ENCODE measurements around the gene STARD3NL.

Gene STARD3NL

GRCh38 chr7:38185395-38186307 is 7.6 kb downstream of the STARD3NL start:
- no peak for DNase-seq (ENCODE audit: low read depth)

- no peak for DNase-seq (ENCODE audit: low read depth)
Measured at GRCh38 chr7:38186593-38187314, 8.7 kb downstream of the STARD3NL start.

- no peak for DNase-seq (ENCODE audit: low read depth)
Measured at GRCh38 chr7:38187794-38188440, 9.9 kb downstream of the STARD3NL start.

GRCh38 chr7:38189231-38189938 is 11.3 kb downstream of the STARD3NL start:
- DNase-seq (ENCODE audit: low read depth) = no peak

GRCh38 chr7:38190011-38190410 is 12.0 kb downstream of the STARD3NL start:
- no peak for DNase-seq (ENCODE audit: low read depth)

- DNase-seq (ENCODE audit: low read depth) = no peak
Measured at GRCh38 chr7:38191791-38192190, 13.7 kb downstream of the STARD3NL start.

GRCh38 chr7:38192327-38192726 is 14.3 kb downstream of the STARD3NL start:
- no peak for DNase-seq (ENCODE audit: low read depth)

GRCh38 chr7:38195804-38196595 is 18.0 kb downstream of the STARD3NL start:
- no peak for DNase-seq (ENCODE audit: low read depth)

- no peak for DNase-seq (ENCODE audit: low read depth)
Measured at GRCh38 chr7:38198366-38198765, 20.3 kb downstream of the STARD3NL start.

GRCh38 chr7:38199154-38199553 is 21.1 kb downstream of the STARD3NL start:
- DNase-seq (ENCODE audit: low read depth) = no peak

GRCh38 chr7:38199782-38200181 is 21.7 kb downstream of the STARD3NL start:
- DNase-seq (ENCODE audit: low read depth) = no peak

GRCh38 chr7:38206071-38206470 is 28.0 kb downstream of the STARD3NL start:
- DNase-seq (ENCODE audit: low read depth) = no peak

- DNase-seq (ENCODE audit: low read depth) = no peak
Measured at GRCh38 chr7:38207843-38208242, 29.8 kb downstream of the STARD3NL start.

- no peak for DNase-seq (ENCODE audit: low read depth)
Measured at GRCh38 chr7:38211486-38211885, 33.4 kb downstream of the STARD3NL start.

GRCh38 chr7:38211940-38212339 is 33.9 kb downstream of the STARD3NL start:
- no peak for DNase-seq (ENCODE audit: low read depth)

GRCh38 chr7:38215115-38215514 is 37.1 kb downstream of the STARD3NL start:
- DNase-seq (ENCODE audit: low read depth) = no peak

GRCh38 chr7:38215735-38216670 is 38.0 kb downstream of the STARD3NL start:
- DNase-seq (ENCODE audit: low read depth) = peak; percentile 41

- no peak for DNase-seq (ENCODE audit: low read depth)
Measured at GRCh38 chr7:38217672-38218071, 39.6 kb downstream of the STARD3NL start.

- no peak for DNase-seq (ENCODE audit: low read depth)
Measured at GRCh38 chr7:38220452-38220851, 42.4 kb downstream of the STARD3NL start.

GRCh38 chr7:38222481-38223096 is 44.5 kb downstream of the STARD3NL start:
- no peak for DNase-seq (ENCODE audit: low read depth)

Measured in stimulated activated CD8-positive, alpha-beta memory T cell treated with anti-CD3 and anti-CD28 coated beads, Interleukin-15, amount 100 ng/mL, for 24 hours (primary cell).